Brain pericyte (primary cell): ENCODE data around the gene GPR75.

ENCODE experiments used
- DNase-seq: peaks from one replicate; pipeline ENCODE4 v3.0.0-alpha.2; 2012; ENCODE audit warnings: low read depth, low spot score

The GPR75 gene

DNA sequence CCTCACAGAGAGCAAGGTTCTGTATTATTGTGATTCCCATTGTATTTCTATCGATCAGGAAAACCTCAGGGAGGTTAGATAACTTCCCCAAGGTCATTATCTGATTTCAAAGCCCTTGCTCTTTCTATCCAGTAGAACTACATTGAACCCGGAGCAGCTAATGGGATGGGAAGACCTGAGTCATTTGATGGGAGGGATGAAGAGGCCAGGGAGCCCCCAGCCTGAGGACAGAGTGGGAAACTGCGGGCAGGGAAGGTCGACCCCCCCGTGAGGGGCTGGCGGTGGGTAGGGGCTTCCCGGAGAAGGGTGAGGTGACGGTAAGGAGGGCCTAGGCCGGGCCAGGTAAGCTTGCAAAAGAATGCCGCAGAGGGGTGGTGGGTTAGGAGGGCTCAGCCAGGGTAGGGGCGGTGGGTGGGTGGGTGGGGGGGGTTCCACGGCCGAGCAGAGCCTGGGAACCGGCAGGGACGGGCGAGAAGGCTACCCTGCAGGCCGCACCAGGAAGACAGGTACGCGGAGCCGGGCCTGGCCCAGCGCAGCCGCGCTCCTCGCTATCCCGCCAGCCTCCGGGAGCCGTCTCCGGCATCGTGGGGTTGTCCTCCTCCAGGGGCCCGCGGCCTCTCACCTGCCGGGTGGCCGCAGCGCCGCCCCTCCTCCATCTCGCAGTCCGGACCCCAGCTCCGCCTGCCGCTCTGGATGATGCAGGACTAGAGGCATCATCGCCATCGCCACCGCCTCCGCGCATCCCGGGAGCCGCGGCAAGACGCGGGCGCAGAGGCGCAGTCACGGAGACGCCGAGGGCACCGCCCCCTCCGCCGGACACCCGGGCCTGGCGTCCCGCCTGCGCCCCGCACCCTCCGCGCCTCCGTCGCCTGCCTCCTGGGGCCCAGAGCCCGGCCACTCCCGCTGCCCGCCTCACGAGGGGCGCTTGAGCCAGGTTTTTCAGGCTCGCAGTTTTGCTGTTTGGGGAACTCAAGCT, at the start of gene GPR75:
TSS of gene GPR75 (minus strand) at position 762 of the 976 bp plus-strand sequence. CDS start 5,211 bp downstream, outside the sequence.
- no peak for DNase-seq

DNA sequence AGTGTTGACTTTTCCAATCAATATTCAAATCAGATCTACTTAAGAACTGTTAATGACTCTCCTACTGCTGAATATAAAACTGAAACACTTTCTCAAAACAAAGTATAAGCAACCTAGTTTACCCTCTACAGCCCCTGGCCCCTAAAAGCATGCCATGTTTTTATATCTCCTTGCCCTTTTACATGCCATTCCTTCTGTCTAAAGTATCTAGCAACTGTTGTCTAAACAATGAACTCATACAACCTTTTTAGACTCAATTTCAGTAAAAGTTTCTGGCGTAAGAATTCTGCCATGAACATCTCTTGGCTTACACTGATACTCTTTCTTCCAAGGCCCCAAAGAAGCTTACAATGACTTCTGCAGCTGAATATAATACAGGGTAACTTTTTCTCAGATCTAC, 47.8 kb upstream of the GPR75 start:
- DNase-seq: no peak

DNA sequence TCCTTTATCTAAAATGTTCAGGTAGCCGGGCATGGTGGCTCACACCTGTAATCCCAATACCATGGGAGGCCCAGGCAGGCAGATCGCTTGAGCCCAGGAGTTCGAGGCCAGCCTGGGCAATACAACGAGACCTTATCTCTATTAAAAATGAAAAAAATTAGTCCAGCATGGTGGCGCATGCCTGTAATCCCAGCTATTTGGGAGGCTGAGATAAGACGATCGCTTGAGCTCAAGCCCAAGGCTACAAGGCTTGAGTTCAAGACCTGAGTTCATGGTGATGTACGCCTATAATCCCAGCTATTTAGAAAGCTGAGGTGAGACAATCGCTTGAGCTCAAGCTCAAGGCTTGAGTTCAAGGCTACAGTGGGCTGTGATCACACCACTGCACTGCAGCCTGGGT, 45.6 kb upstream of the GPR75 start:
- DNase-seq: no peak

DNA sequence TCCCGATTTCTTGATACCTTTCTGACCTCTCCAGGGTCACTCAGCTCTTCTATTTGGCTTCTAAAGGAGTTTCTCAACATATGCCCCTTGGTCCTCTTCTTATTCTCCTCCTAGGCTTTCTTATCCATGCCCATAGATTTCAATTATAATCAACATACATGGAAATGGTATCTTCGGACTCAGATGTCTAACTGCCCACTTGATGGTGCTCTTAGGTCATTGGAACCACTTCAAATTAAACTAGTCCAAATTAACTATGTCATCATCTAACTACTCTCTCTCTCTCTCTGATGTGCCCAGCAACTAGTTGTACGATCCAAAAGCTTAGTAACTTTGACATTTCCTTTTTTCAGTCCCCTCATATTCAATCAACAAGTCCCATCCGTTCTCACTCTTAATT, 43.2 kb upstream of the GPR75 start:
- DNase-seq: no peak

DNA sequence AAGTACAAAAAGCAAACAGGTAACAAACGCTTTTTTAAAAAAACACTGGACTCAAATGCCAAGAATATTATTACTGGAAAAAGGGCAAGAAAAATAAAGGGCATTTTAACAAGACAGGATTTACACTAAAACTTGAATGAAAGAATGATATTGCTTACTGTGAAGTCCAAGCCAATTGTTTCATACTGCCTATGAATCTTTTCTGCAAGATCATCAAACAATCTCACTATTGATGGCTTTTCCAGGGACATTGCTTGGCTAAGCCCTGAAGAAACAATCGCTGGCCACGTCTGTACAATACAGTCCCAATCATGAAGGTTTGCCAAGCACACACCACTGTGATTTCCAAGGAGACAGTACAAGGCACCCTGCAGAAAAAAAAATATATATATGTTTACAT, 41.4 kb upstream of the GPR75 start:
- DNase-seq: no peak

DNA sequence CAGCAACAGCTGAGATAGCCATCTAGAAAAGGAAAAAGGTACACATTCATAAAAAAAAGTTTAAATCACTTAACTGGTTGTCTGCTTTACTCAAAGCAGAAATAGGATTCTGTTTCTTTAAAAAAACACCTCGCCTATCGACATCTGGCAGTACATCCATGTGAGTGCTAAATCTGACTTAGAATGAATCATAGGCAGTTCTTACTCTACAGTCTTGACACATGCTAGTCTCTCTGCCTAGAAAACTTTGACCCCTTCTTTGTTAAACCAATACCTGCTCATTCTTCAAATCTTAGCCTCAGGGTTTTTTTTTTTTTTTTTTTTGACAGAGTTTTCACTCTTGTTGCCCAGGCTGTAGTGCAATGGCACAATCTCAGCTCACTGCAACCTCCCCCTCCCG, 37.1 kb upstream of the GPR75 start:
- no peak for DNase-seq

DNA sequence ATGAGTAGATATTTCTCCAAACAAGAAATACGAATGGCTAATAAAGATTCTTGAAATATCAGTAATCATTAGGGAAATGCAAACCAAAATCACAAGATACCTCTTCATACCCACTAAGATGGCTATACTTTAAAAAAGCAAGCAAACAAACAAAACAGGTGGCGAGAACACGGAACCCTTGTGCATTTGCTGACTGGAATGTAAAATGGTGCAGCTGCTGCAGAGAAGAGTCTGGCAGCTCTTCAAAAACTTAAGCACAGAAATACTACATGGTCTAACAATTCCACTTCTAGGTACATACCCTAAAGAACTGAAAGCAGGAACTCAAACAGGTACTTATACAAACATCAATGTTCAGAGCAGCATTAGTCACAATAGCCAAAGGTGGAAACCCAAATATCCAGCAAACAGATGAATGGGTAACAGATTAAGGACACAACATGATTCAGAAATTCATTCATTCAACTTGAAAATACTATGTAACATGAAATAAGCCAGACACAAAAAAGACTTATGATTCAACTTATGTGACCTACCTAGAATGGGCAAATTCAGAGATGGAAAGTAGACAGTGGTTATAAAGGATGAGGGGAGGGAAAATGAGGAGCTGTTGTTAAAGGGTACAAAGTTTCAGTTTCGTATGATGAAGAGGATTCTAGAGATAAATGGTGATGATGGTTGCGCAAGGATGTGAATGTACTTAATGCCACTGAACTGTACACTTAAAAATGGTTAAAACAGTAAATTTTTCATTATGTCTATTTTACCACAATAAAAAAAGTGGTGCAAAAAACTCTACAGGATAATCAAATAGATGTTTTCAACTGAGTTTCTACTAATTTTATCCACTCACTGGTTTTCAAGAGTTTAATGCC, 26.9 kb upstream of the GPR75 start:
- DNase-seq: no peak

DNA sequence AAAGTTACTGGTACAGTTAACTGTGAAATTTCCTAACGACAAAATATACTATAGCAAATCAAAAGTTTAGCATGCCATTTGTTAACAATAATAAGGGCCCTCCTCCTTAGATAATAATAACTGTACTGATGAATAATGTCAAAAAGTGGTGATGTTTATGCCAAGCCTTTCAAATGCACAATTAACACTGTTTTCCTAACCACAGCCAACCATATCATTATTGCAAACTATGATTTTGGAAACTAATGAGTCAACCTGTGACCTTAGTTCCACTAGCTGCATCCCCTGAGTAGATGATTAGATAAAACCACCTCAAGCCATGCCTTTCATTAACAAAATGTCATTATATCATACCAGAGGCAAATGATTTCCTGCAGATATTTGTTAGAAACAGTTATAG, 25.1 kb upstream of the GPR75 start:
- DNase-seq: no peak

DNA sequence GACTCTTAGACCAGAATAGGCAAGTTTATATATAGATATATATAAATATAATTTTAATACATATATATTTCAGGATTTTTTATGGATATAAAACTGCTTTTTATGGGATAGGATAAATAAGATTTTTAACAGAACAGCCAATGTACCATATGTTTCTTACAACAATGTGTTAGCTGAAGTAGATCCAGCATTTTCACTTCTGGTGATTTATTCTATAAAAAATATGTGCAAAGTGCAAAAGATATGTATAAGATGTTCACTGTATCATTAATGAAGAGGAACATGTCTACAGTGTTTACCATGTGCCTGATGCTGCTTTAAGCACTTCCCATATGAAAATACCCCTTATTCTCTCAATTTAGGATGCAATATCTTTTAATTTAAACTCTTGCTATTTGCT, 22.2 kb upstream of the GPR75 start:
- no peak for DNase-seq

DNA sequence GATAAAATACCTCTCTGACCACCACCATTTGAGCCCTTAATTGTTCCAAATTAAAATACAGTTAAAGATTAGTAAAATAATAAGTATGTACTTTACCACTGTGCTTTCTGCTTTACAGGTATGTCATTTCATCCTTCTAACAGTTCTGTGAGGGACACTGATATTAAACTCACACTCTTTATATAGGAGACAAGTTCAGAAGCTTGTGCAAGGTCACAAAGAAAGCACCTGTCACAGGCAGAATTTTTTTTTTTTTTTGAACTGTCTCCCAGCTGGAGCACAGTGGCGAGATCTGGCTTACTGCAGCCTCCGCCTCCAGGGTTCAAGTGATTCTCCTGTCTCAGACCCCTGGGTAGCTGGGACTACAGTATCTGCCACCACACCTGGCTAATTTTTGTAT, 21.6 kb upstream of the GPR75 start:
- DNase-seq: no peak

DNA sequence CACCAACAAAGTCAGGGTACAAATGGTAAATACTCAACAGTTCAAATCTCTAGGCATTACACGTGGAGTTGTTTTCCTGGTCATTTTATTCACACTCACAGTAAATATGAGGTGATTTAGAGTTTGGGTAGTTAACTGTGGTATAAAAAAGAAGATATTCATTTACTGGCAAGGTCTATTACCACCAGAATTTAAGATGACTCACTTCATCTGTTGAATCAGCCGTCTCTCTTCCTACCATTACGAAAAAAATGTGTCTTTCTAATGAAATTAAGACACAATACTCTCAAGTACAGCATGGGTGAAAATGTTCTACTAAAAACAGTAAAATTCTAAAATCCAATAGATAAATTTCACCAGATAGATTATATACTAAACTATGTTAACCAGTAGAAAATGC, 21.0 kb upstream of the GPR75 start:
- no peak for DNase-seq

DNA sequence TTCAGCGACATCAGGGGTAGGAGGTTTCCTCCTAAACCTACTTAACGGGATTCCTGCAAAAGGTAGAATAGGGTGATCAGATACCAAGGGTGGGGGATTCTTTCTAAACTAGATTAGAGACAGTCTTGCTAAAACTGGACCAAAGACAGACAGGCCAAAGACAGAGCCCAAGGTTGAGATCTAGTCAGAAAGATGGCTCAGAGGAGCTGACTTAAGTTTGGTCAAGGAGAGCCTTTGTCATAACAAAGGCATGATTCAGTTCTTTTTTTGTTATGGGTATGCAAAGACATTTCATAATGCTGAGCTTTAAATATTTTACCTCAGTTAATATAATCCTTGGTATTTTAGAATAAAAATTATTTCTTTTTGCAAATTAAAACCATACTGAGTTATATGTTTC, 17.8 kb upstream of the GPR75 start:
- no peak for DNase-seq

DNA sequence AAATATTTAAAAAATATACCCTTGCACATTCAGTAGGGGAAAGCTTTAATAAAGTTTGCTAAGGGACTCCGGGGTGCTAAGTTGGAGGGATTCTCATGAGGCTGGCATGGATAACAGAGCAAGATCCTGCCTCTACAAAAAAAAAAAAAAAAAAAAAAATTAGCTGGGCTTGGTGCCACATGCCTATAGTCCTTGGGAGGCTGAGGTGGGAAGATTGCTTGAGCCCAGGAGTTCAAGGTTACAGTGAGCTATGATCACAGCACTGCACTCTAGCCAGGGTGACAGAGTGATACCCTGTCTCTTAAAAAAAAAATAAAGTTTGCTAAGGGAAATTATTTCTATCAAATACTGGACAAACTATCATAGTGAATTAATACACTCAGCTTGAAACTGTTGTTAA, 17.3 kb upstream of the GPR75 start:
- DNase-seq: no peak

DNA sequence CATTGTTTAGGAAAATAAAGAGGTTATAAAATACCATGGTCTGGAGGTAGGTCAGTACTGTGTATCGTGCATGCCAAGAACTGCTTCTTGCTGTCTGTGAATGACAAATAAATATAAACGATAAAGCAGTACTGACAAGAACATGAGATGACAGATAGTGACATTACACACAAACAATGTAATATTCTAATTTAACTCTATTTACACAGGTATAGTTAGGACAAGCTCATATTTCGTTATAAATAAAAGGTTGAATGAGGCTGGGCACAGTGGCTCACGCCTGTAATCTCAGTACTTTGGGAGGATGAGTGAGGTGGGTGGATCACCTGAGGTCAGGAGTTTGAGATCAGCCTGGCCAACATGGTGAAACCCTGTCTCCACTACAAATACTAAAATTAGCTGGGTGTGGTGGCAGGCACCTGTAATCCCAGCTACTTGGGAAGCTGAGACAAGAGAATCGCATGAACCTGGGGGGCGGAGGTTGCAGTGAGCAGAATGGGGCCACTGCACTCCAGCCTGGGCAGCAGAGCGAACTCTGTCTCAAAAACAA, 14.7 kb upstream of the GPR75 start:
- DNase-seq: no peak

DNA sequence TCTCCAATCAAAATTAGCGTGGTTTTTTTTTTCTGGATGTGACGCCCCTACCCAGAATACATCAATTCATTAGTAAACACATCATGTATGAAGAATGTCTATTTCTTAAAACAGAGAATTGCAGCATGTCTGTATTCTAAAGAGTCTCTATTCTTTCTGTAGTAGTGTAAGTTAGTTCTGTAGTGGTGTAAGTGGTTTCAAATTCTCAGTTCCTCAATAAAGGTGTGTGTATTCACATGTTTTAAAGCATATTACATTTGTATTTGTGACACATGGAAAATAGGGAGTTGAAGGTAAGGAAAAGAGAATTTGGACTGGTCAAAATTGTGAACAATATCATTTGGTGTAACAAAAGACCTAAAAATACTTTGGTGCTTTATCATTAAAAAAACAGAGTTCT, 8.0 kb upstream of the GPR75 start:
- no peak for DNase-seq

DNA sequence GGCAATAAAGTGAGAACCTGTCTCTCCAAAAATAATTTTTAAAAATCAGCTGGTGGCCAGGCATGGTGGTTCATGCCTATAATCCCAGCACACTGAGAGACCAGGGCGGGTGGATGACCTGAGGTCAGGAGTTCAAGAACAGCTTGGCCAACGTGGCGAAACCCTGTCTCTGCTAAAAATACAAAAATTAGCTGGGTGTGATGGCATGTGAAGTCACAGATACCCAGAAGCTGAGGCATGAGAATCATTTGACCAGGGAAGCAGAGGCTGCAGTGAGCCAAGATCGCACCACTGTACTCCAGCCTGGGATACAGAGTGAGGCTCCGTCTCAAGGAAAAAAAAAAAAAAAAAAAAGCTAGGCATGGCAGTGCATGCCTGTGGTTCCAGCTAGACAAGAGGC, 7.4 kb upstream of the GPR75 start:
- DNase-seq: no peak

DNA sequence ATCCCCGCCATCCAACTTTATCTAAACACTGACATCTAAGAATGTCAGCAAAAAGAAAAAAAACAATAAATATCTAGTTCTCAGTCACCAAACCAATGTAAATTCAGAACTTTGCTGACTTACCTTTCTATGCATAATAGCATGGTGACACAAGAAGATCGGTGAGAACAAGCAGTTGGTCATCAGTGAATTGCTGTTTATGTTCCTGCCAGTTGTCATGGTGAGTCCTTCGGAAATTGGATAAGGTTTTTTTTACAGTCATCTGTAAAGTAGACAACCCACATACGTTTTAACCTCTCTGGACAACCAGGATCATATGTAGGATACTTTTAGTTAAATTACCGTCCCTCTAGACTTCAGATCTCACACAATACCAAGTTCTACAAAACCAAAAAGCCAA, 6.2 kb upstream of the GPR75 start:
- DNase-seq: no peak

DNA sequence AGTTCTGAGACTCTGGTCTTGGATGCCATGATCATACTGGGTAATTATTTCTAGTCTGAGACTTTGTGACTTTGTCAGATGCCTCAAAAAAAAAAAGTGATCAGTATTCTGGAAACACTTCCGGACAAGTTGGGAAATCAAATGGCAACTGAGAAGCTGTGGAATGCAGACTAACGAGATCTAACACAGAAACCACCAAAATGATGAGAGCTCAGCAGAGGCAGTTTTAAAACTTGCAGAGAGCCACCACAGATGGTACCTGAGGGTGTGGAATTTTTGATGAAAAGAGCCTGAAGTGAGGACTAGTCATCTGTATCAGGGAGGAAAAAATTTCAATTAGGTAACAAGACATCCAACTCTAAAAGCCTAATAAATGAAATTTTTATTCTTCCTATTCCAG, 5.5 kb upstream of the GPR75 start:
- DNase-seq: no peak

DNA sequence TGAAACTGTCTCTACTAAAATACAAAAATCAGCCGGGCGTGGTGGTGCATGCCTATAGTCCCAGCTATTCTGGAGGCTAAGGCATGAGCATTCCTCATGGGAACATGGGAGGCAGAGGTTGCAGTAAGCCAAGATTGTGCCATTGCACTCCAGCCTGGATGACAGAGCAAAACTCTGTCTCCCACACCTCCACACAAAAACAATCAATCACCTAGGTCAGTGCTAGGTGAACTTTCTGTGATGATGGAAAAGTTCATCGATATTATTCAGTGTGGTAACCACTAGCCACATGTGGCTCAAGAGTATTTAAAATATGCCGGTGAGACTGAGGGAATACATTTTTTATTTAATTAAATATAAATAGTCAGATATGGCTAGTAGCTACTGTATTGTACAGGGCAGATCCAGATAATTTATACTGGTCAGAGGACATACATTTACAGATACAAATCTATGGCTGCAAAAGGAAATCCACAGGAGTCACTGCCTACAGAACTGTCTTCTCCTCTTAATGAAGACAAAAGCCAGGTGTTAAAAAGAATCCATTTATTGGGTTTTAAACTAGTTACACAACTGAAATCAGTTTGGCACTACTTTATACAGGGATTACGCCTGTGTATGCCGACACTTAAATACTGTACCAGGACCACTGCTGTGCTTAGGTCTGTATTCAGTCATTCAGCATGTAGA, 3.9 kb upstream of the GPR75 start:
- DNase-seq: no peak

DNA sequence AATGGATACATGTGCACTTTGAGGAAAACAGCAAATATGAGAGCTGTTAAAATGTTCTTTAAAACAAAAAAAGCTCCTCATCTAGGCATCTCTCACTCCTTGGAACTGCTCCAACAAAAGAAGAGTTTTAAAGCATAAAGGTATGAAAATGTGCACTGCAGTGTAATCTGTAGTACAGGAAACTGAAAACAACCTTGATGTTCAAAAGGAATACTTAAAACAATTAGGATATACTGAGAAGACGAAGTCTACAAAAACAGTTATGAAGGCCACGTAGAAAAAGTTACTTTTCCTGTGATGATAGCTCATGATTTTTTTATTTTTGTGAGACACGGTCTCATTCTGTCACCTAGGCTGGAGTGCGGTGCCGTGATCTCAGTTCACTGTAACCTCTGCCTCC, 2.1 kb upstream of the GPR75 start:
- no peak for DNase-seq

DNA sequence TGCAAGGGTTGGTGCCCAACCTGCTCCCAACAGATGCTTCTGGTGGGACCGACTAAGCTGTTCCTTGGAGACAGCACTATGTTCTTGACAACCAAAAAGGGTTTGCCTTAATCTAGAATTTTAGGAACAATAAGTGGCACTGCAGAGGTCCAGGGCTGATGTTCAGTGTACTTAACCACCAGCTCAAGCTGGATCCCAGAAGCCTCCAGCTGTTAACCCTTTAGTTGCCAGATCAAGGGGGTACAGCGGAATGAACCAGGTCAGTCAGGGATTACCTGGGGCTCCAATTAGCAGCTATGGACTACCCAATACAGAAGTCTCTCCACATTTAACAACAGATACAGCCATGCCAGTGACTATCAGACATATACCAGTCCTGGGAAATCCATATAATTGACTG, 3.5 kb downstream of the GPR75 start:
- no peak for DNase-seq

DNA sequence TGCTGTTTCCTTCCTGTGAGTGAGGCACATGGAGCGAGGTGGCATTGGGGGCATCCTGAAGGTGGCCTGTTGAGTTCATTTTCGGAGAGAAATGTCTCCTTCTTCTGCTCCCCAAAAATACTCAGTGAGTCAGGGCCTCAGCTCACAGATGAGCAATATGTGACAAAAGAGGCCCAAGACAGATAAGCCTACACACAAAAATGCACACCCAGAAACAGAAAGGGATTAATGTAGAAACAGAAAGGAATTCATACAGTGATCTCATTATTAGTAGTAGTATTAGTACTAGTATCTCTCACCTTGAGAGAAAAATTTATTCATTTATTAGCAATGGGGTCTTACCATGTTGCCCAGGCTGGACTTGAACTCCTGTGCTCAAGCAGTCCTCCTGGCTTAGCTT, 5.1 kb downstream of the GPR75 start:
- DNase-seq: no peak
